GM18519 (cell line): ENCODE measurements around the gene SIGLEC7.

Source experiments
- ATAC-seq: cut with Tn5 transposase; IDR thresholded peaks from one replicate; pipeline ENCODE4 v1.9.1; 2021; ENCODE audit warnings: mild to moderate bottlenecking, moderate library complexity; ENCODE audit not compliant: unreplicated experiment, low FRiP score

SIGLEC7 gene

DNA sequence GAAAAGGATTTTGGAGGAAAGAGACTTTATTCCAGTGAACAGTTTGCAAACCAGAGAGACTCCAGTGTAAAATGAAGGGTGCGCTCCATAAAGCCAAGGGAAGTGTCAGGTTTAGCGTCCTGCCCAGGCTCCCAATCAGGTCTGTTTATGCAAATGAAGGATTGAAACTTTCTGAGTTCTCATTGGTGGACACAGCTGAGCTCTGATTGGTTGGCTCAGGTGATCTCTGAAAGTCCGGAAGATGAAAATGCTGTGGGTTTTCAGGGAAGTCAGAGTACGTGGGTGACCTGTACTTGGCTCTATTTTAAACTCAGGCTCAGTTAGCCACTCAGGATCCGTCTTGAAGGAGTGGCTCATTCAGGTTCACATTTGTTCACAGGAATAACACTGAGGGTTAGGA, 54.1 kb downstream of the SIGLEC7 start:
- no peak for ATAC-seq

- no peak for ATAC-seq
Observed at GRCh38 chr19:51198641-51199040, 56.5 kb downstream of the SIGLEC7 start.

- ATAC-seq: no peak
Observed at GRCh38 chr19:51200071-51200666, 58.1 kb downstream of the SIGLEC7 start.

- no peak for ATAC-seq
Observed at GRCh38 chr19:51201712-51202111, 59.6 kb downstream of the SIGLEC7 start.
